Measurements from ENCODE around the gene SMARCD2. TPM values are rescaled to one million over a fixed set of nuclear protein-coding genes. Genes with fewer than 3 reads are reported as not detected.

Gene SMARCD2
- total RNA-seq, 1 donor from 2014 or later, result 59.7 TPM

- DNase-seq (ENCODE audit: low read depth in 2 of 2), result no peak
Measured at GRCh38 chr17:63832455-63832854, 10.0 kb downstream of the SMARCD2 start.

GRCh38 chr17:63832014-63832413 lies 10.5 kb downstream of the SMARCD2 start:
- DNase-seq (ENCODE audit: low read depth in 2 of 2), result no peak

- DNase-seq (ENCODE audit: low read depth in 2 of 2), result no peak
Measured at GRCh38 chr17:63831505-63831904, 11.0 kb downstream of the SMARCD2 start.

- DNase-seq (ENCODE audit: low read depth in 2 of 2), result no peak
Measured at GRCh38 chr17:63830904-63831491, 11.5 kb downstream of the SMARCD2 start.

GRCh38 chr17:63830278-63830677 lies 12.2 kb downstream of the SMARCD2 start:
- DNase-seq (ENCODE audit: low read depth in 2 of 2), result no peak

- DNase-seq (ENCODE audit: low read depth in 2 of 2), result no peak
Measured at GRCh38 chr17:63828936-63829335, 13.5 kb downstream of the SMARCD2 start.

- no peak for DNase-seq (ENCODE audit: low read depth in 2 of 2)
Measured at GRCh38 chr17:63827801-63828221, 14.7 kb downstream of the SMARCD2 start.

GRCh38 chr17:63827002-63827800 lies 15.3 kb downstream of the SMARCD2 start, which contains the start of the genes FTSJ3 and PSMC5:
Gene FTSJ3 (minus strand): TSS chr17:63827663. CDS start chr17:63826902, 761 bp downstream.
Gene PSMC5 (plus strand): TSS chr17:63827431. CDS start chr17:63827491, 60 bp downstream.
- DNase-seq (ENCODE audit: low read depth in 2 of 2), result peak; percentile 82 to 96

- peak; percentile 43 to 51 for DNase-seq (ENCODE audit: low read depth in 2 of 2)
Measured at GRCh38 chr17:63826468-63827001, 15.9 kb downstream of the SMARCD2 start.

- DNase-seq (ENCODE audit: low read depth in 2 of 2), result no peak
Measured at GRCh38 chr17:63824362-63824761, 18.1 kb downstream of the SMARCD2 start.

- DNase-seq (ENCODE audit: low read depth in 2 of 2), result no peak
Measured at GRCh38 chr17:63823659-63824331, 18.7 kb downstream of the SMARCD2 start.

GRCh38 chr17:63822537-63822936 lies 19.9 kb downstream of the SMARCD2 start:
- no peak for DNase-seq (ENCODE audit: low read depth in 2 of 2)

GRCh38 chr17:63821804-63822203 lies 20.7 kb downstream of the SMARCD2 start:
- no peak for DNase-seq (ENCODE audit: low read depth in 2 of 2)

- DNase-seq (ENCODE audit: low read depth in 2 of 2), result no peak
Measured at GRCh38 chr17:63820963-63821561, 21.4 kb downstream of the SMARCD2 start.

GRCh38 chr17:63819585-63820537 lies 22.6 kb downstream of the SMARCD2 start:
- peak in 1 of 2 donors; percentile 19 for DNase-seq (ENCODE audit: low read depth in 2 of 2)

- DNase-seq (ENCODE audit: low read depth in 2 of 2), result no peak
Measured at GRCh38 chr17:63819131-63819530, 23.4 kb downstream of the SMARCD2 start.

GRCh38 chr17:63817736-63818385 lies 24.6 kb downstream of the SMARCD2 start:
- DNase-seq (ENCODE audit: low read depth in 2 of 2), result no peak

GRCh38 chr17:63816669-63817068 lies 25.8 kb downstream of the SMARCD2 start:
- DNase-seq (ENCODE audit: low read depth in 2 of 2), result no peak

- no peak for DNase-seq (ENCODE audit: low read depth in 2 of 2)
Measured at GRCh38 chr17:63816123-63816522, 26.4 kb downstream of the SMARCD2 start.

GRCh38 chr17:63809970-63810369 lies 32.5 kb downstream of the SMARCD2 start:
- no peak for DNase-seq (ENCODE audit: low read depth in 2 of 2)

All from dermis microvascular lymphatic vessel endothelial cell (primary cell).